GM12878 (cell line): Measurements from ENCODE around the gene ZNF423. TPM values are rescaled to one million over a fixed set of nuclear protein-coding genes. Genes with fewer than 3 reads are reported as not detected.

Source experiments
- ATAC-seq: fragments of 200-7000 bp; cut with Tn5 transposase; 3 replicates; pipeline ENCODE4 v1.9.1; 2020; ENCODE audit warnings: mild to moderate bottlenecking, moderate library complexity
- BruUV-seq: library from RNA; stranded (reverse); fragments of 400-500 nt; replicated peaks from 2 replicates; lab custom pipeline; 2021; lab: Mats Ljungman, UMichigan
- CTCF ChIA-PET: fragments of 300-600 bp; sonication (Branson Sonifier 250); formaldehyde crosslinking; extraction: SDS; loops from one replicate; lab custom pipeline; 2021; ENCODE audit warnings: inconsistent platforms; lab: Yijun Ruan, JAX
- POLR2A ChIA-PET: fragments of 350-600 bp; formaldehyde crosslinking; extraction: SDS; loops from one replicate; lab custom pipeline; 2021; ENCODE audit warnings: inconsistent platforms; lab: Charles Lee
- RAD21 ChIA-PET: fragments of 300-600 bp; sonication (Branson Sonifier 250); formaldehyde crosslinking; loops from one replicate; lab custom pipeline; 2023; ENCODE audit warnings: antibody characterized with exemption; ENCODE audit not compliant: unreplicated experiment; lab: Charles Lee
- SMC1A ChIA-PET: fragments of 300-600 bp; sonication (Branson Sonifier 250); formaldehyde crosslinking; loops from one replicate; lab custom pipeline; 2023; ENCODE audit not compliant: unreplicated experiment, uncharacterized antibody; lab: Charles Lee
- DNase-seq: peaks from one replicate; pipeline ENCODE4 v3.0.0-alpha.2; 2011; ENCODE audit warnings: low read depth, low spot score
- FAIRE-seq: peaks from 3 replicates; lab custom pipeline; 2011; peaks lifted over from hg19 to GRCh38; lab: Jason Lieb, UNC
- H2AFZ ChIP-seq: 2 replicates; pipeline ENCODE4 v1.6.0; 2011; ENCODE audit warnings: low read depth, low read length, control low read depth; ENCODE audit not compliant: control insufficient read depth
- H3K27ac ChIP-seq: 2 replicates; pipeline ENCODE4 v1.5.1; 2011; ENCODE audit warnings: control low read depth; ENCODE audit not compliant: control insufficient read depth, insufficient read depth
- H3K27me3 ChIP-seq, 2 experiments: replicated peaks in 1 of 2; 2 replicates each; pipeline versions ENCODE4 v1.6.0 to v1.6.1; 2011; ENCODE audit warnings: low read length in 1 of 2; ENCODE audit not compliant: control insufficient read depth in 2 of 2, insufficient read depth in 2 of 2
- H3K36me3 ChIP-seq, 2 experiments: 2 replicates each; pipeline ENCODE4 v1.5.1; 2011; ENCODE audit warnings: low read length in 1 of 2; ENCODE audit not compliant: control insufficient read depth in 2 of 2, insufficient read depth in 2 of 2
- H3K4me1 ChIP-seq: 2 replicates; pipeline ENCODE4 v1.6.1; 2011; ENCODE audit warnings: mild to moderate bottlenecking, low read length, moderate library complexity, mixed read lengths; ENCODE audit not compliant: control insufficient read depth, insufficient read depth
- H3K4me2 ChIP-seq: 2 replicates; pipeline ENCODE4 v1.6.0; 2011; ENCODE audit warnings: control low read depth; ENCODE audit not compliant: control insufficient read depth, insufficient read depth
- H3K4me3 ChIP-seq: fragments of 200-600 bp; sonication (generic); 2 replicates; pipeline ENCODE4 v1.5.1; 2016
- H3K79me2 ChIP-seq: 2 replicates; pipeline ENCODE4 v1.6.0; 2011; ENCODE audit warnings: low read length; ENCODE audit not compliant: control insufficient read depth, insufficient read depth
- H3K9ac ChIP-seq: 2 replicates; pipeline ENCODE4 v1.8.0; 2011; ENCODE audit warnings: low read length, control low read depth, mixed read lengths; ENCODE audit not compliant: control insufficient read depth, insufficient read depth
- H3K9me3 ChIP-seq: replicated peaks from 3 replicates; pipeline ENCODE4 v1.5.1; 2011; ENCODE audit warnings: mild to moderate bottlenecking, low read length; ENCODE audit not compliant: control insufficient read depth, insufficient read depth
- H4K20me1 ChIP-seq: 2 replicates; pipeline ENCODE4 v1.6.0; 2011; ENCODE audit not compliant: control insufficient read depth, insufficient read depth
- ATF3 ChIP-seq: IDR thresholded peaks from 2 replicates; pipeline ENCODE4 v1.6.1; 2011; ENCODE audit warnings: low read depth, mild to moderate bottlenecking, low read length, moderate library complexity, borderline replicate concordance; ENCODE audit errors: extremely low read depth
- BCL3 ChIP-seq: IDR thresholded peaks from 2 replicates; pipeline ENCODE4 v1.6.1; 2011; ENCODE audit warnings: borderline replicate concordance, low read depth, mild to moderate bottlenecking, moderate library complexity, low read length; ENCODE audit not compliant: insufficient read depth, poor library complexity, severe bottlenecking
- BMI1 ChIP-seq: fragments of 450-650 bp; IDR thresholded peaks from 2 replicates; pipeline ENCODE4 v1.6.1; 2016; ENCODE audit warnings: mild to moderate bottlenecking, moderate library complexity, borderline replicate concordance
- CBX3 ChIP-seq: fragments of 200-600 bp; sonication (generic); IDR thresholded peaks from 2 replicates; pipeline ENCODE4 v1.6.1; 2016; ENCODE audit warnings: low read depth, borderline replicate concordance
- EED ChIP-seq: sonication (generic); IDR thresholded peaks from 2 replicates; pipeline ENCODE4 v1.6.1; 2016; ENCODE audit warnings: antibody characterized with exemption, low read depth
- EGR1 ChIP-seq, 2 experiments: IDR thresholded peaks; 1 replicate in 1 of 2; 2 replicates in 1 of 2; pipeline ENCODE4 v1.6.1; 2011 to 2012; ENCODE audit warnings: low read depth in 2 of 2, low read length in 2 of 2, borderline replicate concordance in 1 of 2, mild to moderate bottlenecking in 1 of 2, moderate library complexity in 1 of 2
- HDAC2 ChIP-seq: fragments of 200-600 bp; sonication (generic); IDR thresholded peaks from 2 replicates; pipeline ENCODE4 v1.6.1; 2017
- KAT2A ChIP-seq: conservative IDR thresholded peaks from 2 replicates; pipeline ENCODE4 v1.6.1; 2011; ENCODE audit warnings: low read depth, low read length; ENCODE audit not compliant: control insufficient read depth
- KDM1A ChIP-seq: fragments of 200-600 bp; sonication (generic); IDR thresholded peaks from 2 replicates; pipeline ENCODE4 v1.6.1; 2016; ENCODE audit warnings: borderline replicate concordance
- MAX ChIP-seq: IDR thresholded peaks from 2 replicates; pipeline ENCODE4 v1.6.1; 2012; ENCODE audit warnings: low read depth, low read length, improper control_type of control experiment
- NFIC ChIP-seq: IDR thresholded peaks from 2 replicates; pipeline ENCODE4 v1.6.1; 2012; ENCODE audit warnings: low read depth, mild to moderate bottlenecking, inconsistent platforms, low read length, moderate library complexity
- SREBF1 ChIP-seq: IDR thresholded peaks from 2 replicates; pipeline ENCODE4 v1.6.1; 2012; ENCODE audit warnings: mild to moderate bottlenecking, low read length
- TARDBP ChIP-seq: IDR thresholded peaks from 2 replicates; pipeline ENCODE4 v1.6.1; 2016; ENCODE audit warnings: borderline replicate concordance
- TCF12 ChIP-seq: IDR thresholded peaks from 2 replicates; pipeline ENCODE4 v1.6.1; 2011; ENCODE audit warnings: low read depth, mild to moderate bottlenecking, low read length
- WRNIP1 ChIP-seq: IDR thresholded peaks from 2 replicates; pipeline ENCODE4 v1.6.1; 2011; ENCODE audit warnings: low read depth, low read length, improper control_type of control experiment, borderline replicate concordance
- YY1 ChIP-seq: IDR thresholded peaks from 2 replicates; pipeline ENCODE4 v1.6.1; 2011; ENCODE audit warnings: low read depth, mild to moderate bottlenecking, low read length
- ZNF207 ChIP-seq: fragments of 450-650 bp; IDR thresholded peaks from 2 replicates; pipeline ENCODE4 v1.6.1; 2014; ENCODE audit warnings: antibody characterized with exemption, mild to moderate bottlenecking, borderline replicate concordance
- ZNF384 ChIP-seq: IDR thresholded peaks from 2 replicates; pipeline ENCODE4 v1.6.1; 2012; ENCODE audit warnings: low read depth, mild to moderate bottlenecking, low read length, improper control_type of control experiment, borderline replicate concordance
- WGBS: methylation state at CpG from one replicate; pipeline ENCODE4 v1.1.6; 2016; ENCODE audit warnings: low lambda C conversion rate; ENCODE audit not compliant: insufficient replicate concordance, insufficient coverage; ENCODE audit errors: missing lambda C conversion rate; 5-methylcytosine and 5-hydroxymethylcytosine counted together
- in situ Hi-C: fragments of 300-500 bp; cut with MboI; formaldehyde crosslinking; loops from 9 replicates; pipeline ENCODE4 v1.14.3; 2018; ENCODE audit warnings: mixed read lengths
- intact Hi-C: fragments of 100-400 bp; cut with micrococcal nuclease; formaldehyde crosslinking; loops from one replicate; pipeline ENCODE4 v1.14.2; 2022; ENCODE audit not compliant: unreplicated experiment
- polyA plus RNA-seq, 11 experiments: library from polyadenylated mRNA; depleted of rRNA in 4 of 11; unstranded in 6 of 11; stranded (reverse) in 5 of 11; fragments of >200 nt; fragmentation: Nextera tagmentation in 4 of 11; fragmentation: Illumina TruSeq in 1 of 11; extraction: Ambion mirVana in 4 of 11; extraction: Trizol in 1 of 11; gene quantifications; 1 replicate in 1 of 11; 2 replicates in 10 of 11; pipeline versions ENCODE4 v1.2.1 to v1.2.3, GENCODE V29; 2011 to 2016; ENCODE audit warnings: inconsistent platforms in 2 of 11, missing spikeins in 2 of 11, low read depth in 1 of 11
- total RNA-seq, 4 experiments: library from RNA; depleted of rRNA in 3 of 4; stranded (reverse); fragments of >200 nt in 3 of 4; fragmentation: Illumina TruSeq in 1 of 4; extraction: Trizol in 1 of 4; gene quantifications; 2 replicates each; pipeline versions ENCODE4 v1.2.1 to v1.2.3, GENCODE V29; 2013 to 2021

Gene ZNF423
- total and polyA plus RNA-seq, 10 of the 15 experiments (the other 5 are each of a cell fraction or from before 2014, with no cell fraction given), result 0.03 to 0.64 (median 0.10) TPM

GRCh38 chr16:49647673-49648072 is 208.2 kb downstream of the ZNF423 start:
- Histone ChIP-seq H3K27me3 (no peaks in the 10 kb centered on the region), H3K4me3 (no peak overlapping the region), H3K27ac (no peak overlapping the region), H3K9me3 (peaks cover 10% of the 10 kb centered on the region; the same call in 2 of the 3 replicates), H3K79me2 (no peaks in the 10 kb centered on the region), H3K4me1 (peaks cover 4% of the 10 kb centered on the region; the same call in 1 of the 2 replicates), H3K4me2 (no peak overlapping the region), H2AFZ (no peak overlapping the region), H3K9ac (no peak overlapping the region), H4K20me1 (no peaks in the 10 kb centered on the region), H3K36me3 (no peaks in the 10 kb centered on the region)
- ATAC-seq, result no peak
- ChIA-PET RAD21 (no interaction called here), CTCF (no interaction called here), SMC1A (no interaction called here), POLR2A (no interaction called here)
- intact Hi-C loops, result no loop called here
- no peak for DNase-seq
- in situ Hi-C loops, result no loop called here
- BruUV-seq, result no TSS peak
- 52% methylated on average over 2 of the region's 2 CpGs for WGBS
- TF ChIP-seq HDAC2, result no peak
- no peak for TF ChIP-seq KDM1A
- no peak for FAIRE-seq

GRCh38 chr16:49645263-49645662 is 210.6 kb downstream of the ZNF423 start:
- Histone ChIP-seq H3K27me3 (no peaks in the 10 kb centered on the region), H3K9me3 (peaks cover 10% of the 10 kb centered on the region; the same call in 2 of the 3 replicates), H3K79me2 (no peaks in the 10 kb centered on the region), H4K20me1 (no peaks in the 10 kb centered on the region), H3K27ac (no peak overlapping the region), H3K4me1 (peaks cover 20% of the 10 kb centered on the region), H3K4me2 (no peak overlapping the region), H3K36me3 (no peaks in the 10 kb centered on the region), H3K9ac (no peak overlapping the region), H3K4me3 (no peak overlapping the region), H2AFZ (no peak overlapping the region)
- POLR2A ChIA-PET, result no interaction called here
- no TSS peak for BruUV-seq
- SMC1A ChIA-PET, result interaction anchor here (0.7 kb wide), 1 partner anchor 15 kb away, joined by 3 read pairs; no protein-coding TSS in a partner anchor
- no peak for ATAC-seq
- FAIRE-seq, result no peak
- WGBS, result 32% methylated on average over 1 of the region's 1 CpG
- no peak for DNase-seq
- RAD21 ChIA-PET, result no interaction called here
- CTCF ChIA-PET, result interaction anchor here (0.9 kb wide), 1 partner anchor 276 kb away, joined by 4 read pairs; no protein-coding TSS in a partner anchor
- in situ Hi-C loops (no loop called here), intact Hi-C loops (no loop called here)
- TF ChIP-seq KAT2A (no peak), EED (no peak), WRNIP1 (no peak), CBX3 (no peak), ZNF384 (no peak), TCF12 (no peak), BCL3 (no peak), ATF3 (no peak), BMI1 (no peak), ZNF207 (no peak), TARDBP (no peak), SREBF1 (no peak), YY1 (no peak), MAX (no peak), NFIC (no peak), EGR1 (IDR thresholded peaks at IDR 0.05; ENCODE audit: borderline replicate concordance in 1 of 2, low read depth in 2 of 2, low read length in 2 of 2) (no peak)
